HepG2 (cell line): Measurements from ENCODE around the gene ZNF687. TPM values are rescaled to one million over a fixed set of nuclear protein-coding genes. Genes with fewer than 3 reads are reported as not detected.

Experiments used
- ATAC-seq: fragments of 200-7000 bp; cut with Tn5 transposase; 3 replicates; pipeline ENCODE4 v1.9.1; 2020; ENCODE audit warnings: mild to moderate bottlenecking, moderate library complexity
- BruUV-seq: library from RNA; stranded (reverse); fragments of 400-500 nt; replicated peaks from 2 replicates; lab custom pipeline; 2021; lab: Mats Ljungman, UMichigan
- CTCF ChIA-PET: fragments of 300-600 bp; formaldehyde crosslinking; extraction: SDS; loops from one replicate; lab custom pipeline; 2021; ENCODE audit warnings: low total read pairs, inconsistent platforms, low intra/inter-chr PET ratio; lab: Yijun Ruan, JAX
- POLR2A ChIA-PET: fragments of 350-600 bp; sonication (Branson Sonifier 250); formaldehyde crosslinking; loops from one replicate; lab custom pipeline; 2020; ENCODE audit warnings: antibody characterized with exemption, inconsistent platforms; lab: Yijun Ruan, JAX
- DNase-seq: peaks from one replicate; pipeline ENCODE4 v3.0.0-alpha.2; 2015; ENCODE audit warnings: low spot score
- FAIRE-seq: peaks from 3 replicates; lab custom pipeline; 2011; peaks lifted over from hg19 to GRCh38; lab: Jason Lieb, UNC
- H2AFZ ChIP-seq: one replicate; pipeline ENCODE4 v1.6.1; 2011; ENCODE audit warnings: low read length, inconsistent platforms
- H3K27ac ChIP-seq: fragments of 300-600 bp; 3 replicates; pipeline ENCODE4 v1.8.0; 2011; ENCODE audit warnings: mixed run types, mild to moderate bottlenecking, mixed read lengths, low read length, inconsistent platforms; ENCODE audit not compliant: insufficient read depth; ENCODE audit errors: extremely low read length
- H3K27me3 ChIP-seq, 2 experiments: fragments of 200-600 bp in 1 of 2; 2 replicates in 1 of 2; 3 replicates in 1 of 2; pipeline versions ENCODE4 v1.6.0 to v1.8.0; 2011; ENCODE audit warnings: low read length in 2 of 2, mild to moderate bottlenecking in 2 of 2, moderate library complexity in 2 of 2, inconsistent platforms in 1 of 2; ENCODE audit not compliant: insufficient read depth in 2 of 2, control insufficient read depth in 1 of 2
- H3K36me3 ChIP-seq, 2 experiments: fragments of 200-600 bp in 1 of 2; replicated peaks in 1 of 2; 2 replicates in 1 of 2; 3 replicates in 1 of 2; pipeline versions ENCODE4 v1.5.1 to v1.8.0; 2011; ENCODE audit warnings: low read length in 2 of 2, inconsistent platforms in 1 of 2; ENCODE audit not compliant: insufficient read depth in 2 of 2, control insufficient read depth in 1 of 2
- H3K4me1 ChIP-seq: 2 replicates; pipeline ENCODE4 v1.5.1; 2012; ENCODE audit warnings: low read length, inconsistent platforms; ENCODE audit not compliant: insufficient read depth
- H3K4me2 ChIP-seq: 2 replicates; pipeline ENCODE4 v1.6.0; 2011; ENCODE audit warnings: low read depth, low read length, inconsistent platforms
- H3K4me3 ChIP-seq, 3 experiments: fragments of 200-600 bp in 1 of 3; sonication (generic), shearing (Covaris generic) in 1 of 3; replicated peaks in 1 of 3; 2 replicates each; pipeline ENCODE4 v1.5.1; 2011 to 2016; ENCODE audit warnings: low read length in 3 of 3, inconsistent platforms in 2 of 3, low read depth in 2 of 3, mild to moderate bottlenecking in 2 of 3, control low read depth in 1 of 3, mixed read lengths in 1 of 3; ENCODE audit not compliant: insufficient read depth in 1 of 3
- H3K79me2 ChIP-seq: one replicate; pipeline ENCODE4 v1.6.1; 2011; ENCODE audit warnings: low read length, inconsistent platforms; ENCODE audit not compliant: insufficient read depth
- H3K9ac ChIP-seq: 2 replicates; pipeline ENCODE4 v1.6.0; 2011; ENCODE audit warnings: mild to moderate bottlenecking, low read depth, low read length, inconsistent platforms; ENCODE audit not compliant: insufficient read depth
- H3K9me3 ChIP-seq: 2 replicates; pipeline ENCODE4 v1.5.1; 2012; ENCODE audit warnings: mild to moderate bottlenecking, low read length
- H4K20me1 ChIP-seq: 2 replicates; pipeline ENCODE4 v1.6.0; 2011; ENCODE audit warnings: inconsistent platforms, mild to moderate bottlenecking, low read length, moderate library complexity; ENCODE audit not compliant: insufficient read depth
- FOSL2 ChIP-seq: sonication (generic); formaldehyde crosslinking; IDR thresholded peaks from 2 replicates; pipeline ENCODE4 v1.4.0; 2020; ENCODE audit warnings: missing genetic modification reagents
- HMGXB4 ChIP-seq, 2 experiments: sonication (generic) in 1 of 2; formaldehyde crosslinking in 1 of 2; IDR thresholded peaks; 2 replicates each; pipeline versions ENCODE4 v1.4.0 to v1.6.1; 2018 to 2020; ENCODE audit warnings: missing genetic modification reagents in 2 of 2, borderline replicate concordance in 1 of 2, low read depth in 1 of 2, mild to moderate bottlenecking in 1 of 2, missing biosample characterization in 1 of 2
- KLF16 ChIP-seq, 2 experiments: sonication (generic) in 1 of 2; formaldehyde crosslinking in 1 of 2; IDR thresholded peaks; 2 replicates each; pipeline versions ENCODE4 v1.6.1 to v1.8.0; 2016 to 2023; ENCODE audit warnings: missing genetic modification reagents in 2 of 2, missing compliant biosample characterization in 1 of 2
- MIXL1 ChIP-seq: IDR thresholded peaks from 2 replicates; pipeline ENCODE4 v1.6.1; 2016
- NFE2 ChIP-seq: sonication (generic); formaldehyde crosslinking; IDR thresholded peaks from 2 replicates; pipeline ENCODE4 v1.4.0; 2020; ENCODE audit warnings: missing genetic modification reagents
- NR2F6 ChIP-seq, 2 experiments: IDR thresholded peaks; 2 replicates each; pipeline ENCODE4 v1.6.1; 2016; ENCODE audit warnings: antibody characterized with exemption in 1 of 2, mild to moderate bottlenecking in 1 of 2
- PAF1 ChIP-seq: IDR thresholded peaks from 2 replicates; pipeline ENCODE4 v1.6.1; 2016; ENCODE audit warnings: missing genetic modification reagents, missing compliant biosample characterization
- PPARG ChIP-seq: conservative IDR thresholded peaks from 2 replicates; pipeline ENCODE4 v1.6.1; 2016; ENCODE audit warnings: missing biosample characterization, missing genetic modification reagents
- RAD21 ChIP-seq: fragments of 450-650 bp; formaldehyde crosslinking; IDR thresholded peaks from 2 replicates; pipeline ENCODE4 v1.5.0; 2020; ENCODE audit warnings: mild to moderate bottlenecking
- RBFOX2 ChIP-seq: fragments of 200-400 bp; formaldehyde crosslinking; IDR thresholded peaks from 2 replicates; pipeline ENCODE4 v1.6.1; 2017; ENCODE audit warnings: low read depth, mild to moderate bottlenecking, low read length
- RFXANK ChIP-seq: IDR thresholded peaks from 2 replicates; pipeline ENCODE4 v1.6.1; 2016
- RXRB ChIP-seq: IDR thresholded peaks from 2 replicates; pipeline ENCODE4 v1.6.1; 2016; ENCODE audit warnings: borderline replicate concordance, missing genetic modification reagents, missing compliant biosample characterization
- SAP130 ChIP-seq: IDR thresholded peaks from 2 replicates; pipeline ENCODE4 v1.6.1; 2016; ENCODE audit warnings: low read depth
- SMC3 ChIP-seq: IDR thresholded peaks from 2 replicates; pipeline ENCODE4 v1.6.1; 2011; ENCODE audit warnings: low read length, improper control_type of control experiment
- THAP7 ChIP-seq: sonication (generic); formaldehyde crosslinking; IDR thresholded peaks from 2 replicates; pipeline ENCODE4 v1.8.1; 2023; ENCODE audit warnings: mild to moderate bottlenecking, missing genetic modification reagents
- TMF1 ChIP-seq: sonication (generic); formaldehyde crosslinking; IDR thresholded peaks from 2 replicates; pipeline ENCODE4 v1.8.1; 2022; ENCODE audit warnings: low read depth, missing genetic modification reagents
- XRCC5 ChIP-seq: fragments of 200-400 bp; formaldehyde crosslinking; optimal IDR thresholded peaks from 2 replicates; pipeline ENCODE3; 2017; ENCODE audit warnings: mild to moderate bottlenecking, low read length
- ZBTB25 ChIP-seq: IDR thresholded peaks from 2 replicates; pipeline ENCODE4 v1.6.1; 2018; ENCODE audit warnings: missing genetic modification reagents
- ZNF335 ChIP-seq: sonication (generic); formaldehyde crosslinking; IDR thresholded peaks from 2 replicates; pipeline ENCODE4 v1.4.0; 2020; ENCODE audit warnings: missing genetic modification reagents
- ZNF616 ChIP-seq: sonication (generic); formaldehyde crosslinking; IDR thresholded peaks from 2 replicates; pipeline ENCODE4 v1.5.0; 2020; ENCODE audit warnings: low read depth, mild to moderate bottlenecking, missing genetic modification reagents
- WGBS: methylation state at CpG from one replicate; pipeline ENCODE4 v1.1.6; 2017; ENCODE audit warnings: low lambda C conversion rate; 5-methylcytosine and 5-hydroxymethylcytosine counted together
- in situ Hi-C: cut with HindIII; loops from 2 replicates; pipeline ENCODE4 v1.10.0; 2017; ENCODE audit warnings: low pct_unique_long_range_greater_than_20kb; ENCODE audit not compliant: extremely low pct_ligation_motif_present
- intact Hi-C: fragments of 100-400 bp; cut with micrococcal nuclease; formaldehyde crosslinking; loops from one replicate; pipeline ENCODE4 v1.10.0; 2022; ENCODE audit not compliant: unreplicated experiment
- polyA plus RNA-seq, 8 experiments: library from polyadenylated mRNA; depleted of rRNA in 3 of 8; stranded (reverse) in 7 of 8; unstranded in 1 of 8; fragments of >200 nt; fragmentation: Illumina TruSeq in 4 of 8; extraction: Trizol in 4 of 8; gene quantifications; 2 replicates each; pipeline versions ENCODE4 v1.2.1 to v1.2.3, GENCODE V29; 2011 to 2016; ENCODE audit warnings: low read depth in 4 of 8, missing spikeins in 1 of 8, mixed read lengths in 1 of 8; ENCODE audit not compliant: insufficient read depth in 1 of 8
- total RNA-seq, 5 experiments: library from RNA; depleted of rRNA; stranded (reverse); fragments of >200 nt; fragmentation: Illumina TruSeq; extraction: Trizol; gene quantifications; 2 replicates each; pipeline ENCODE4 v1.2.3, GENCODE V29; 2016; ENCODE audit warnings: low read depth in 1 of 5

The ZNF687 gene
- total and polyA plus RNA-seq, 2 of the 13 experiments (the other 11 are each of a cell fraction or from before 2014, with no cell fraction given), result 14.1 to 16.5 TPM

GRCh38 chr1:151340870-151341754 lies 59.0 kb downstream of the ZNF687 start:
- intact Hi-C loops (loop anchor here (1.0 to 2.0 kb wide), 2 partner anchors 40 to 58 kb away; partner anchors contain the start of gene PSMB4), in situ Hi-C loops (loop anchor here (5.0 kb wide), 1 partner anchor 39 kb away; no protein-coding TSS in a partner anchor)
- WGBS, result 47% methylated on average over 7 of the region's 7 CpGs
- DNase-seq (peak; percentile 85), ATAC-seq (peak; percentile 88), FAIRE-seq (peak; percentile 87)
- no TSS peak for BruUV-seq
- Histone ChIP-seq H2AFZ (no peak overlapping the region), H4K20me1 (no peaks in the 10 kb centered on the region), H3K79me2 (no peaks in the 10 kb centered on the region), H3K9ac (no peak overlapping the region), H3K36me3 (peaks cover 7 to 24% of the 10 kb centered on the region in 2 experiments; a peak in 3 of 5 replicates), H3K4me1 (peaks cover 6% of the 10 kb centered on the region), H3K4me3 (no peak overlapping the region), H3K4me2 (no peak overlapping the region), H3K9me3 (no peaks in the 10 kb centered on the region), H3K27ac (no peak overlapping the region), H3K27me3 (no peaks in the 10 kb centered on the region)
- ChIA-PET CTCF (interaction anchor here (1.4 to 3.1 kb wide), 2 partner anchors 39 to 145 kb away, joined by 4 to 56 read pairs; no protein-coding TSS in a partner anchor), POLR2A (interaction anchor here (0.8 to 1.6 kb wide), 7 partner anchors 14 to 144 kb away, joined by 3 to 13 read pairs (median 4); partner anchors contain the start of genes PI4KB, PSMB4, PSMD4 and ZNF687)
- no peak for TF ChIP-seq PAF1 (CRISPR knock-in tag)
- TF ChIP-seq NFE2 (CRISPR knock-in tag), result no peak
- TF ChIP-seq RAD21 (CRISPR knock-in tag), result peak; percentile 59; the same call in 1 of the 2 replicates
- 0 out of 2 replicates have a peak, but pooled peaks have one; percentile 52 for TF ChIP-seq PPARG (CRISPR knock-in tag)
- peak in 1 of 2 experiments; percentile 71; a peak in 1 of 4 replicates for TF ChIP-seq HMGXB4 (CRISPR knock-in tag; IDR thresholded peaks at IDR 0.05; ENCODE audit: borderline replicate concordance in 1 of 2, low read depth in 1 of 2)
- TF ChIP-seq TMF1, result no peak
- TF ChIP-seq SMC3, result peak; percentile 85
- TF ChIP-seq XRCC5, result peak; percentile 39
- TF ChIP-seq FOSL2, result peak; percentile 21; the same call in 1 of the 2 replicates
- no peak for TF ChIP-seq NR2F6 (IDR thresholded peaks at IDR 0.05)
- 0 out of 2 replicates have a peak, but pooled peaks have one; percentile 11 for TF ChIP-seq NR2F6 (CRISPR knock-in tag; IDR thresholded peaks at IDR 0.05)
- TF ChIP-seq ZNF616 (CRISPR knock-in tag), result no peak
- TF ChIP-seq MIXL1, result peak; percentile 68
- TF ChIP-seq RBFOX2, result 0 out of 2 replicates have a peak, but pooled peaks have one; percentile 10
- peak; percentile 46 for TF ChIP-seq SAP130 (CRISPR knock-in tag)
- peak; percentile 57; the same call in 1 of the 2 replicates for TF ChIP-seq THAP7 (CRISPR knock-in tag)
- peak; percentile 28; the same call in 1 of the 2 replicates for TF ChIP-seq RXRB (CRISPR knock-in tag)
- peak; percentile 90 for TF ChIP-seq ZNF335 (CRISPR knock-in tag)
- peak in 1 of 2 experiments; percentile 34; a peak in 1 of 4 replicates for TF ChIP-seq KLF16 (CRISPR knock-in tag; IDR thresholded peaks at IDR 0.05)
- TF ChIP-seq ZBTB25, result 0 out of 2 replicates have a peak, but pooled peaks have one; percentile 50
- no peak for TF ChIP-seq RFXANK
